Measurements from ENCODE around the gene PLPPR5.
"Not testable (repeated sequence)": the region's sequence is repeated elsewhere in the genome, so short reads cannot be mapped to it uniquely, and the experiment has no call there.

The PLPPR5 gene

GRCh38 chr1:98919211-98919610 lies 85.5 kb downstream of the PLPPR5 start:
- no peak for DNase-seq (ENCODE audit: low read depth in 2 of 3, low spot score in 2 of 3)

- no peak for DNase-seq (ENCODE audit: low read depth in 2 of 3, low spot score in 2 of 3)
These were observed 90.1 kb downstream of the PLPPR5 start for GRCh38 chr1:98914547-98914946.

GRCh38 chr1:98910827-98911226 lies 93.8 kb downstream of the PLPPR5 start:
- DNase-seq (ENCODE audit: low read depth in 2 of 3, low spot score in 2 of 3) = no peak

- no peak for DNase-seq (ENCODE audit: low read depth in 2 of 3, low spot score in 2 of 3)
These were observed 95.7 kb downstream of the PLPPR5 start for GRCh38 chr1:98908980-98909379.

GRCh38 chr1:98906809-98907208 lies 97.9 kb downstream of the PLPPR5 start:
- no peak for DNase-seq (ENCODE audit: low read depth in 2 of 3, low spot score in 2 of 3)

- no peak for DNase-seq (ENCODE audit: low read depth in 2 of 3, low spot score in 2 of 3)
These were observed 98.3 kb downstream of the PLPPR5 start for GRCh38 chr1:98906361-98906760.

GRCh38 chr1:98904684-98905083 lies 100.0 kb downstream of the PLPPR5 start:
- DNase-seq (ENCODE audit: low read depth in 2 of 3, low spot score in 2 of 3) = no peak

- DNase-seq (ENCODE audit: low read depth in 2 of 3, low spot score in 2 of 3) = no peak
These were observed 100.9 kb downstream of the PLPPR5 start for GRCh38 chr1:98903726-98904125.

- DNase-seq (ENCODE audit: low read depth in 2 of 3, low spot score in 2 of 3) = no peak
These were observed 101.4 kb downstream of the PLPPR5 start for GRCh38 chr1:98903261-98903660.

- no peak for DNase-seq (ENCODE audit: low read depth in 2 of 3, low spot score in 2 of 3)
These were observed 105.7 kb downstream of the PLPPR5 start for GRCh38 chr1:98898940-98899339.

GRCh38 chr1:98897479-98897878 lies 107.2 kb downstream of the PLPPR5 start:
- DNase-seq (ENCODE audit: low read depth in 2 of 3, low spot score in 2 of 3) = no peak

- no peak for DNase-seq (ENCODE audit: low read depth in 2 of 3, low spot score in 2 of 3)
These were observed 107.8 kb downstream of the PLPPR5 start for GRCh38 chr1:98896711-98897445.

GRCh38 chr1:98893371-98893770 lies 111.3 kb downstream of the PLPPR5 start:
- no peak for DNase-seq (ENCODE audit: low read depth in 2 of 3, low spot score in 2 of 3)

GRCh38 chr1:98888869-98889268 lies 115.8 kb downstream of the PLPPR5 start:
- no peak for DNase-seq (ENCODE audit: low read depth in 2 of 3, low spot score in 2 of 3)

- no peak for DNase-seq (ENCODE audit: low read depth in 2 of 3, low spot score in 2 of 3)
These were observed 117.2 kb downstream of the PLPPR5 start for GRCh38 chr1:98887507-98887906.

GRCh38 chr1:98884864-98885263 lies 119.8 kb downstream of the PLPPR5 start:
- DNase-seq (ENCODE audit: low read depth in 2 of 3, low spot score in 2 of 3) = no peak

- no peak for DNase-seq (ENCODE audit: low read depth in 2 of 3, low spot score in 2 of 3)
These were observed 122.8 kb downstream of the PLPPR5 start for GRCh38 chr1:98881901-98882300.

- not testable (repeated sequence) for DNase-seq (ENCODE audit: low read depth in 2 of 3, low spot score in 2 of 3)
These were observed 123.4 kb downstream of the PLPPR5 start for GRCh38 chr1:98881234-98881633.

- DNase-seq (ENCODE audit: low read depth in 2 of 3, low spot score in 2 of 3) = no peak
These were observed 129.8 kb downstream of the PLPPR5 start for GRCh38 chr1:98874828-98875227.

- no peak for DNase-seq (ENCODE audit: low read depth in 2 of 3, low spot score in 2 of 3)
These were observed 133.4 kb downstream of the PLPPR5 start for GRCh38 chr1:98870959-98871903.

GRCh38 chr1:98865796-98866195 lies 138.9 kb downstream of the PLPPR5 start:
- DNase-seq (ENCODE audit: low read depth in 2 of 3, low spot score in 2 of 3) = no peak

- DNase-seq (ENCODE audit: low read depth in 2 of 3, low spot score in 2 of 3) = no peak
These were observed 144.3 kb downstream of the PLPPR5 start for GRCh38 chr1:98860329-98860728.

All from activated CD8-positive, alpha-beta memory T cell treated with anti-CD3 and anti-CD28 coated beads for 48 hours (primary cell).